HT-29 (cell line): ENCODE measurements around the gene KIAA1671. TPM values are rescaled to one million over a fixed set of nuclear protein-coding genes. Genes with fewer than 3 reads are reported as not detected.

Experiments
- DNase-seq: peaks from one replicate; pipeline ENCODE4 v3.0.0-alpha.2; 2015; ENCODE audit warnings: low spot score
- total RNA-seq: library from RNA; depleted of rRNA; stranded (reverse); fragments of >200 nt; shearing (Covaris generic); gene quantifications from 2 replicates; pipeline ENCODE4 v1.2.3, GENCODE V29; 2014

The KIAA1671 gene
- total RNA-seq, 1 experiment from 2014 or later, result 11.2 TPM

- peak; percentile 72 for DNase-seq
Observed at GRCh38 chr22:24952837-24953383, 394 bp downstream of the KIAA1671 start.

GRCh38 chr22:24953384-24954113, 1.0 kb downstream of the KIAA1671 start:
- DNase-seq, result peak; percentile 19

GRCh38 chr22:24954114-24954463, 1.6 kb downstream of the KIAA1671 start:
- DNase-seq, result peak; percentile 17

- no peak for DNase-seq
Observed at GRCh38 chr22:24954856-24955255, 2.3 kb downstream of the KIAA1671 start.

GRCh38 chr22:24957043-24957442, 4.5 kb downstream of the KIAA1671 start:
- DNase-seq, result no peak

- no peak for DNase-seq
Observed at GRCh38 chr22:24961217-24961844, 8.8 kb downstream of the KIAA1671 start.

- DNase-seq, result no peak
Observed at GRCh38 chr22:24962094-24962493, 9.6 kb downstream of the KIAA1671 start.

- DNase-seq, result no peak
Observed at GRCh38 chr22:24962835-24963234, 10.3 kb downstream of the KIAA1671 start.

GRCh38 chr22:24964441-24964840, 11.9 kb downstream of the KIAA1671 start:
- no peak for DNase-seq

- DNase-seq, result peak; percentile 65
Observed at GRCh38 chr22:24965822-24966626, 13.5 kb downstream of the KIAA1671 start.

GRCh38 chr22:24968066-24968561, 15.6 kb downstream of the KIAA1671 start:
- no peak for DNase-seq

GRCh38 chr22:24969560-24970301, 17.2 kb downstream of the KIAA1671 start:
- peak; percentile 20 for DNase-seq

- no peak for DNase-seq
Observed at GRCh38 chr22:24972369-24972768, 19.9 kb downstream of the KIAA1671 start.

- DNase-seq, result peak; percentile 27
Observed at GRCh38 chr22:24973872-24974271, 21.4 kb downstream of the KIAA1671 start.

- no peak for DNase-seq
Observed at GRCh38 chr22:24975125-24975640, 22.7 kb downstream of the KIAA1671 start.

GRCh38 chr22:24975813-24976341, 23.4 kb downstream of the KIAA1671 start:
- DNase-seq, result no peak

- DNase-seq, result no peak
Observed at GRCh38 chr22:24976442-24977218, 24.1 kb downstream of the KIAA1671 start.

- DNase-seq, result no peak
Observed at GRCh38 chr22:24977370-24978221, 25.1 kb downstream of the KIAA1671 start.

- DNase-seq, result no peak
Observed at GRCh38 chr22:24978308-24978707, 25.8 kb downstream of the KIAA1671 start.
